ENCODE measurements around the gene SYT17. TPM values are rescaled to one million over a fixed set of nuclear protein-coding genes. Genes with fewer than 3 reads are reported as not detected.
A peak's percentile ranks its signal among the peaks of the same experiment; 100 is the strongest.

Gene SYT17, protein sequence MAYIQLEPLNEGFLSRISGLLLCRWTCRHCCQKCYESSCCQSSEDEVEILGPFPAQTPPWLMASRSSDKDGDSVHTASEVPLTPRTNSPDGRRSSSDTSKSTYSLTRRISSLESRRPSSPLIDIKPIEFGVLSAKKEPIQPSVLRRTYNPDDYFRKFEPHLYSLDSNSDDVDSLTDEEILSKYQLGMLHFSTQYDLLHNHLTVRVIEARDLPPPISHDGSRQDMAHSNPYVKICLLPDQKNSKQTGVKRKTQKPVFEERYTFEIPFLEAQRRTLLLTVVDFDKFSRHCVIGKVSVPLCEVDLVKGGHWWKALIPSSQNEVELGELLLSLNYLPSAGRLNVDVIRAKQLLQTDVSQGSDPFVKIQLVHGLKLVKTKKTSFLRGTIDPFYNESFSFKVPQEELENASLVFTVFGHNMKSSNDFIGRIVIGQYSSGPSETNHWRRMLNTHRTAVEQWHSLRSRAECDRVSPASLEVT
- total RNA-seq (2014; rRNA removed; shearing (Covaris generic)) (not detected in 2 replicates), polyA plus RNA-seq (2016; fragmentation: Nextera tagmentation; extraction: Ambion mirVana) (not detected in 2 replicates)

- Histone ChIP-seq H3K9me2 (ENCODE audit: insufficient read depth) (no peaks in the 10 kb centered on the region), H3K27me3 (replicated peaks; ENCODE audit: insufficient read depth) (peaks cover 14% of the 10 kb centered on the region; the same call in 1 of the 2 replicates), H3F3A (ENCODE audit: insufficient read depth) (no peaks in the 10 kb centered on the region), H3K79me2 (ENCODE audit: insufficient read depth) (no peaks in the 10 kb centered on the region), H3K4me3 (peak within 1 kb of the TSS; percentile 44; the same call in 1 of the 2 replicates), H3K9ac (no peak within 1 kb of the TSS), H2AFZ (peak within 1 kb of the TSS; percentile 48; the same call in 1 of the 2 replicates), H3K4me2 (ENCODE audit: unreplicated experiment) (peak within 1 kb of the TSS; percentile 57), H3K9me3 (ENCODE audit: low read depth) (no peaks in the 10 kb centered on the region), H4K20me1 (ENCODE audit: insufficient read depth) (no peaks in the 10 kb centered on the region), H3K27ac (no peak within 1 kb of the TSS), H3K4me1 (ENCODE audit: insufficient read depth) (no peaks in the 10 kb centered on the region), H3K36me3 (ENCODE audit: low read depth) (no peaks in the 10 kb centered on the region)
- no peak for TF ChIP-seq EZH2 (IDR thresholded peaks at IDR 0.05; ENCODE audit: insufficient read depth, poor library complexity, severe bottlenecking)
- no peak for TF ChIP-seq EZH2phosphoT487 (IDR thresholded peaks at IDR 0.05; ENCODE audit: insufficient read depth, low read depth)
- 2% methylated on average over 36 to 48 of the region's 63 CpGs for WGBS, 2 experiments (ENCODE audit: low coverage in 1 of 2, low lambda C conversion rate in 2 of 2, missing lambda C conversion rate in 2 of 2)
- peak; percentile 83 for DNase-seq
- in situ Hi-C loops (cut with MboI), result no loop called here
Observed at GRCh38 chr16:19167710-19168370, at the start of gene SYT17. Gene SYT17 (plus strand): TSS chr16:19168240. CDS start chr16:19168647, 407 bp downstream.

GRCh38 chr16:19118938-19119431 is 49.1 kb upstream of the SYT17 start:
- peak overlapping the region; percentile 14 for H2AFZ ChIP-seq
- peak overlapping the region; percentile 76 for H3K4me3 ChIP-seq
- in situ Hi-C loops (cut with MboI), result no loop called here
- H3K9me2 ChIP-seq (ENCODE audit: insufficient read depth), result no peaks in the 10 kb centered on the region
- H3K79me2 ChIP-seq (ENCODE audit: insufficient read depth), result peaks cover 71% of the 10 kb centered on the region
- peaks cover 47% of the 10 kb centered on the region for H3K4me1 ChIP-seq (ENCODE audit: insufficient read depth)
- no peaks in the 10 kb centered on the region for H3K27me3 ChIP-seq (replicated peaks; ENCODE audit: insufficient read depth)
- peaks cover 50% of the 10 kb centered on the region for H3F3A ChIP-seq (ENCODE audit: insufficient read depth)
- peak overlapping the region; percentile 87 for H3K4me2 ChIP-seq (ENCODE audit: unreplicated experiment)
- 0 to 2% methylated on average over 6 of the region's 6 CpGs for WGBS, 2 experiments (ENCODE audit: low coverage in 1 of 2, low lambda C conversion rate in 2 of 2, missing lambda C conversion rate in 2 of 2)
- peak overlapping the region; percentile 89 for H3K9ac ChIP-seq
- peaks cover 15% of the 10 kb centered on the region; the same call in 1 of the 2 replicates for H3K36me3 ChIP-seq (ENCODE audit: low read depth)
- no peaks in the 10 kb centered on the region for H4K20me1 ChIP-seq (ENCODE audit: insufficient read depth)
- TF ChIP-seq EZH2phosphoT487 (IDR thresholded peaks at IDR 0.05; ENCODE audit: insufficient read depth, low read depth) (no peak), EZH2 (IDR thresholded peaks at IDR 0.05; ENCODE audit: insufficient read depth, poor library complexity, severe bottlenecking) (no peak)
- H3K27ac ChIP-seq, result peak overlapping the region; percentile 95
- DNase-seq, result peak; percentile 96
- no peaks in the 10 kb centered on the region for H3K9me3 ChIP-seq (ENCODE audit: low read depth)

- no peaks in the 10 kb centered on the region for H3K9me3 ChIP-seq (ENCODE audit: low read depth)
- peak; percentile 94 for DNase-seq
- H3K4me1 ChIP-seq (ENCODE audit: insufficient read depth), result peaks cover 47% of the 10 kb centered on the region
- peaks cover 15% of the 10 kb centered on the region; the same call in 1 of the 2 replicates for H3K36me3 ChIP-seq (ENCODE audit: low read depth)
- peak overlapping the region; percentile 76 for H3K4me3 ChIP-seq
- WGBS, 2 experiments (ENCODE audit: low coverage in 1 of 2, low lambda C conversion rate in 2 of 2, missing lambda C conversion rate in 2 of 2), result 3 to 8% methylated on average over 5 of the region's 5 CpGs
- peak overlapping the region; percentile 95 for H3K27ac ChIP-seq
- no peak overlapping the region for H2AFZ ChIP-seq
- peak overlapping the region; percentile 89 for H3K9ac ChIP-seq
- in situ Hi-C loops (cut with MboI), result no loop called here
- TF ChIP-seq EZH2 (IDR thresholded peaks at IDR 0.05; ENCODE audit: insufficient read depth, poor library complexity, severe bottlenecking) (no peak), EZH2phosphoT487 (IDR thresholded peaks at IDR 0.05; ENCODE audit: insufficient read depth, low read depth) (0 out of 2 replicates have a peak, but pooled peaks have one; percentile 64)
- no peaks in the 10 kb centered on the region for H3K27me3 ChIP-seq (replicated peaks; ENCODE audit: insufficient read depth)
- no peaks in the 10 kb centered on the region for H3K9me2 ChIP-seq (ENCODE audit: insufficient read depth)
- peaks cover 50% of the 10 kb centered on the region for H3F3A ChIP-seq (ENCODE audit: insufficient read depth)
- peak overlapping the region; percentile 87 for H3K4me2 ChIP-seq (ENCODE audit: unreplicated experiment)
- H4K20me1 ChIP-seq (ENCODE audit: insufficient read depth), result no peaks in the 10 kb centered on the region
- peaks cover 66% of the 10 kb centered on the region for H3K79me2 ChIP-seq (ENCODE audit: insufficient read depth)
Observed at GRCh38 chr16:19119564-19119963, 48.5 kb upstream of the SYT17 start.

GRCh38 chr16:19123535-19124178 is 44.4 kb upstream of the SYT17 start:
- DNase-seq, result no peak
- no peak overlapping the region for H3K4me3 ChIP-seq
- H3K4me2 ChIP-seq (ENCODE audit: unreplicated experiment), result no peak overlapping the region
- no peaks in the 10 kb centered on the region for H3K9me2 ChIP-seq (ENCODE audit: insufficient read depth)
- no peak overlapping the region for H3K9ac ChIP-seq
- peaks cover 9% of the 10 kb centered on the region; the same call in 1 of the 2 replicates for H3K36me3 ChIP-seq (ENCODE audit: low read depth)
- no peaks in the 10 kb centered on the region for H3K27me3 ChIP-seq (replicated peaks; ENCODE audit: insufficient read depth)
- peaks cover 28% of the 10 kb centered on the region for H3K79me2 ChIP-seq (ENCODE audit: insufficient read depth)
- in situ Hi-C loops (cut with MboI), result no loop called here
- no peak overlapping the region for H3K27ac ChIP-seq
- H4K20me1 ChIP-seq (ENCODE audit: insufficient read depth), result no peaks in the 10 kb centered on the region
- no peak for TF ChIP-seq EZH2phosphoT487 (IDR thresholded peaks at IDR 0.05; ENCODE audit: insufficient read depth, low read depth)
- H3K9me3 ChIP-seq (ENCODE audit: low read depth), result no peaks in the 10 kb centered on the region
- H3F3A ChIP-seq (ENCODE audit: insufficient read depth), result peaks cover 38% of the 10 kb centered on the region
- no peak overlapping the region for H2AFZ ChIP-seq
- H3K4me1 ChIP-seq (ENCODE audit: insufficient read depth), result peaks cover 12% of the 10 kb centered on the region
- WGBS, 2 experiments (ENCODE audit: low coverage in 1 of 2, low lambda C conversion rate in 2 of 2, missing lambda C conversion rate in 2 of 2), result 90 to 98% methylated on average over 6 of the region's 6 CpGs
